ENCODE data around the gene RAP2B.
"Not testable (repeated sequence)": the region's sequence is repeated elsewhere in the genome, so short reads cannot be mapped to it uniquely, and the experiment has no call there.

RAP2B gene

DNA sequence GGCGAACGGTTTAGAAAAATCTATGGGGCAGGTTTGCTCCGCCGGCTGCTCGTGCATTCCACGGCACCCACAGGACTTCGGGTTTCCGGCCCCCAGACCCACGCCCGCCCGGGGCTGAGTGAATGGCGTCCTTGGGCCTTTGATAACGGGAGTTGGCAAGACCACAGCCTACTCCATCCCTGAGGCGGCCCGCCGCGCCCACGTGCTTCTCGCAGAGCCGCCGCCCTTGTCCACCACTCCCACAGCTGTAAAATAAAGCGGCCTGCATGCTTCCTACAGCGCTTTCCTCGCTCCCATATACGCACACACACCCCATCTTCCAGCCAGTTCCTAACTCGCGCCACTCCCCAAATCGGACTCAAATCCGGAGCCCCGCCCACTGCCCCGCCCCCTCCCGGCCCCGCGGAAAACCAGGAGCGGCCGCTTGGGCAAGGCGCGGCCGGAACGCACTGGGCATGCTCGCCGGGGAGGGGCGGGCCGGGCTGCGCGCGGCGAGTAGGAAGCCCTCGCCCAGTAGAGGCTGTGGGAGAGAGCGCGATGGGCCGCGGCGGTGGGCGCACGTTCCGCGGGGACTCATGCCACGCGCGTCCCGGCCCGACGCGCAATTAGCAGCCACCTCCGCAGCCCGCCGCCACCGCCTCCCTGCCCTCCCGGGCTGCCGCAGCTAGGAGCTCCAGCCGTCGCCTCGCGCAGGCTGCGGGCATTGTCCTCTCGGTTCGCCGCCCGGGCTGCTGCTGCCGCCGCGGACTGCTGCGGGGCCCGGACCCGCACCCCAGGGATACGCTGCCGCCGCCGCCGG lies at the start of gene RAP2B:
Gene RAP2B, plus strand, starts transcription at position 513 of the 799 bp plus-strand sequence. CDS start 468 bp downstream, outside the sequence.
- DNase-seq, result peak; percentile 96

DNA sequence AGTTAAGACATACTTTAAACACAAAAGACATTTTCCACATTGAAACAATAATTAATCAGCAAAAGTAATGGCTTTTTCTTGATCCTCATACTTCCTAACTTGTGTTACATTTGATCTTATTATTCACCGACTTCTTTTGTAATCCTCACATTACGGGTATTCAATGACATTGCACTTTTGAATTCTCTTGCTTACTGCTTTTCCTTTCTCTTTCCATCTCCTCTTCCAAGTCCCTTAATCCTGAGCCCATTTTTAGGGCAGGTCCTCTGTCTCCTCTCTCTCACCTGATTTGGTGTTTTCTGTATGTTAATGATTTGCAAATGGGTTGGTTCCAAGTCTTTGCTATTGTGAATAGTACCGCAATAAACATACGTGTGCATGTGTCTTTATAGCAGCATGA lies 48.5 kb upstream of the RAP2B start:
- DNase-seq, result no peak

DNA sequence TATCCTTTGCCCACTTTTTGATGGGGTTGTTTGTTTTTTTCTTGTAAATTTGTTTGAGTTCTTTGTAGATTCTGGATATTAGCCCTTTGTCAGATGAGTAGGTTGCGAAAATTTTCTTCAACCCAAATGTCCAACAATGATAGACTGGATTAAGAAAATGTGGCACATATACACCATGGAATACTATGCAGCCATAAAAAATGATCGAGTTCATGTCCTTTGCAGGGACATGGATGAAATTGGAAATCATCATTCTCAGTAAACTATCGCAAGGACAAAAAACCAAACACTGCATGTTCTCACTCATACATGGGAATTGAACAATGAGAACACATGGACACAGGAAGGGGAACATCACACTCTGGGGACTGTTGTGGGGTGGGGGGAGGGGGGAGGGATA lies 47.8 kb upstream of the RAP2B start:
- DNase-seq, result not testable (repeated sequence)

DNA sequence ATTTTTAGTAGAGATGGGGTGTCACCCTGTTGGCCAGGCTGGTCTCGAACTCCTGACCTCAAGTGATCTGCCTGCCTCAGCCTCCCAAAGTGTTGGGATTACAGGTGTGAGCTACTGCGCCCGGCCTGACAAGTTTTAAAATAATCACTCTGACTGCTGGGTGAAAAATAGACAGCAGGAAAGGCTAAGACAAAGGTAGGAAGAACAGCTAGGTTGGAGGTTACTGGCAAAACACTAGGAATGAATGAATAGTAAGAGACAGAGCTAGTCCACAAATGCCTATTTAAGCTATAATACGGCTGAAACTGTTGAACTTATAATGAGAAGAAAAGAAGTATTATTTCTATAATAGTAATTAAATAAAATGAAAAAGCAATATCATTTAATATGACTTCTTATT lies 46.7 kb upstream of the RAP2B start:
- no peak for DNase-seq

DNA sequence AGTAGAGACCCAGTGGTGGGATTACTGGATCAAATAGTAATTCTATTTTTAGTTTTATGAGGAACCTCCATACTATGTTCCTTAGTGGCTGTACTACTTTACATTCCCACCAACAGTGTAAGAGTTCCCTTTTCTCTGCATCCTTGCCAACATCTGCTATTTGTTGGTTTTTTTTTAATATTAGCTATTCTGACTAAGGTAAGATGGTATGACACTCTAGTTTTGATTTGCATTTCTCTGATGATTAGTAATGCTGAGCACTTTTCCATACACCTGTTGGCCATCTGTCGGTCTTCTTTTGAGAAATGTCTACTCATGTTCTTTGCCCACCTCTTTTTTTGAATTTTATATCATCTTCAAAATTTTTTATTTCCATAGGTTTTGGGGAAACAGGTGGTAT lies 34.2 kb upstream of the RAP2B start:
- no peak for DNase-seq

DNA sequence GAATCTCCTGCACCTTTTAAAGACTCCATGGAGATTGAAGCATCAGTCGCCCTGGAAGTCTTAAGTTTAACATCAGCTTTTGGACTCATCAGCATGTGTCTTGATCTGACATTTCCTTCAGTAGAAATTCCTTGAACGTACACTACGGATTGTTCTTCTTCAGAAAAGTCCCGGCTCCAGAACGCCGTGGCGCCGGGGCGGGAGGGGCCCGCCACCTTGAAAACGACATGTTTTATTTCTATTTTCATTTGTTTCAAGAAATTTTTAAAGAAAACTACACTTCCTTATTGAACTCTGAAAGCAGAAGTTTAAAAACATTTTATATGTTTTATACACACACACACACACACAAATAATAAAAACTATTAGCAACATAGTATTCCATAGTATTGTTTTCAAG lies 32.6 kb upstream of the RAP2B start:
- no peak for DNase-seq

DNA sequence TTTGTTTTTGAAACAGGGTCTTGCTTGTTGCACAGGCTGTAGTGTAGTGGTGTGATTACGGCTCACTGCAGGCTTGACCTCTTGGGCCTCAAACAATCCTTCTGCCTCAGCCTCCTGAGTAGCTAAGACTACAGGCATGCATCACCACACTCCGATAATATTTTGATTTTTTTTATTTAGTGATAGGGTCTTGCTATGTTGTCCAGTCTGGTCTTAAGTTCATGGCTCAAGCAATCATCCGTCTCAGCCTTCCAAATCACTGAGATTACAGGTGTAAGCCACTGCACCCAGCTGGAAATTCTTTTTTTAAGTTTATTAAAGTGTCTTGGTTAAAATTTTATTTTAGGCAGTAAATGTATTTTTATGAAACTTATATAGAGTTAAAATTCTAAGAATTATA lies 32.2 kb upstream of the RAP2B start:
- no peak for DNase-seq

DNA sequence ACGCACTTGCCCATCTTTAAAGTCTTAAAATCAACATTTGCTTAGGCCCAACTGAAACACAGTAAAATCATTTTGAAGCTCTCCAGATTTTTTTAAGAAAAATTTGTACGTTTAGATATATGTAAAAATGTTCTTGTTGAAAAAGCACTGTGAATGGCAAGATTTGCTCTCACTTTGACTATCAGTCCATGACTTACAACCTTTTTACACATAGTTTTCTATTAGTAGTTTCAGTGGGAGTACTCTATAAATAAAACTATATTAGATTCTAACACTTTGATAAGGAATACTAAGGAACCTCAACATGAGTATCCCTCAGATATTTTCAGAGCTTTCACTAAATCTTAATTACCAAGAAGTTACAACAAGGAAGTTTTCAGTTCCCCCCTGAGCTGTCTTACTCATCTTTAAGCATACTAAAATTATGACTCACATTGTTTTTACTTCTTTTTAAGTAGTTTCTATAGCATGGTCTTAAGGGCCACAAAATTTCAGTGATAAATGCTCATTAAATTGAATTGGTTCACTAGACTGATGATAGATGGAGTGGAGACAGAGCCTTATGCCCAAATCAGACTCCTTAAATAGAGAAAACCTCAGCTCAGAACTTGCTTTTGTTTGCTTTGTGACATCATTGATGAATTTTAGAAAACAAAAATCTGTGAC lies 31.6 kb upstream of the RAP2B start:
- no peak for DNase-seq

DNA sequence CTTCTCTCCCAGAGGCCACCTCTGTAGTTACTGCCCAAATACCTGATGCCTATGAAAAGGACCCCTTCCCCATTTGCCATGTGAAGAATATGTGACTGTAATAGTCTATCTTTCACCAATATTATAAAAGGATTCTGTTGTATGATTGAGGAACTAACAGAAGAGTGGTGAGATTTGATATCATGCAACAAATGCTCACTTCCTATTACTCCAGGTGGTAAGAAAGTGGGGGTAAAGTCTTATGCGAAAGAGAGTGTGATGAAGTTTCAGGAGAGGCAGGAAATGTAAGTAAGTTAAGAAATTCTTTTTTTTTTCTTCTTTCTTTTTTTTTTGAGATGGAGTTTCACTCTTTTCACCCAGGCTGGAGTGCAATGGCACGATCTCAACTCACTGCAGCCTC lies 24.4 kb upstream of the RAP2B start:
- no peak for DNase-seq

DNA sequence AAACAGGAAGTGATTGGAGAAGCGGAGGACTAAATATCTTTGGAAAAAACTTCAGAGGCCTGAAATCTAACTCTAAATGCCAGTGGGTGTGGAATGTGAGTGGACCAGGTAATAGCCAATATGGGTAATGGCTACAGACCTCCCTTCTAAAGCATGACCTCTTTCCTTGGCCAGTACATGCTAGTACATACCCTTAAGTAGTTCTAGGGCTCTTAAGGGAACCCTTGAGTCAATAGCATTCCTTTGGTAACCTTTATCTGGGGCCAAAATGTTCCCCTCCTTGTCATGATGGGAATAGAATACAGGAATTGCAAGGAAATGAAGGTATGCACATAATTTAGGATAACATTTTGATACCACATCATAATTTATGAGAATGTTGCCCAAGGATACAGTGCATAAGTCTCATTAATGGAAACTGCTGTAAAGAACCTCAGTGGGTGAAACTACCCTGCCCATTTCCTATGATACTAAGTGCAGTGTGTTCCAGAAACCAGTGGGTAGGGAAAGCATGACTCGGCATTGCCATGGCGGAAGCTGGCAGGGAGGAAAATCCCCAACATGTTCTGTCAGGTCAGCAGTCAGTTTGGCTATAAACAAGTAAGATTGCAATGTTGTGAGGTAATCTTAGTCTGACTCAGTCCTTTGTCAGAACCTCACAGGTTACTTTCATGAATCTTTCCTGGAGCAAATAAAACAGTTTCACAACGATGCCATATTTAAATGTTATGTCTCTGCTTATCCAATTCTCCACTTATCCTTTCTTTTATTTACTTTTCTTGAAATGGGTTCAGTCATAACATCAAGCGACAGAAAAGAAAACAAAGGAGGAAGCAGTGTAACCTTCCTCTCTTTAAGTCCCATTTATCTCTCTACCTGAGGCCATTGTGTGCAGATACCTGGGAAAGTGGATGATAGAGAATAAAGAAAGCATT lies 23.5 kb upstream of the RAP2B start:
- no peak for DNase-seq

DNA sequence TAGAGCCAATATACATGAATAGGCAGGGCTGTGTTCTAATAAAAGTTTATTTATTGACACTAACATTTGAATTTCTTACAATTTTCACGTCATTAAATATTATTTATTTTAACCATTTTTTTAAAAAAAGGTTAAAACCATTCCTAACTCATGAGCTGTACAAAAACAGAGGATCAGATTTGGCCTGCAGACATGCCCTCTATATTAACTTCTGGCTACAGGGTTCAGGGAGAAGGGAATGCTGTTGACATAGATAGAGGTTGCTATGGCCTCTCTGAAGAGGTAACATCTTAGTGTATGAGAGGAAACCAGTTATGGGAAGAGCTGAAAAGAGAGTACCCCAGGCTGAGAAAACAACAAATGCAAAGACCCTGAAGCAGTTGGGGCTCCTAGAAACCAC lies 19.1 kb upstream of the RAP2B start:
- no peak for DNase-seq

DNA sequence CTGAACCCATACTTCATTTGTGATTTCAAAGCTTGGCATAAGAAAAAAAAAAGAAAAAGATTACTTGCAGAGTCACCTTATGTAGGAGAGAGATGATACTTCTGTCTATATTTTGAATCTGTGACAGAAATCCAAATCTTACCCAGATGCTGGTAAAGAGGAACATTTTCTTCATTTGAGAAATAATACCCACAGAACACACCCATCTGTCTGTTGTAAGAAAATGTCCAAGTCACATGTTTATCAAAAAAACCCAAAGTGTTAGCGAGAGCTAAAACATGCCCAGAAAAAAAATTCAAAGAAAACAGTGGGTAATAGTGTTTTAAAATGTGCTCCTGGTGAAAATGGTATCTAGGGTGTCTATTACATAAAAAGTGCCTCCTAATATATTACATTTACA lies 18.0 kb upstream of the RAP2B start:
- DNase-seq, result no peak

DNA sequence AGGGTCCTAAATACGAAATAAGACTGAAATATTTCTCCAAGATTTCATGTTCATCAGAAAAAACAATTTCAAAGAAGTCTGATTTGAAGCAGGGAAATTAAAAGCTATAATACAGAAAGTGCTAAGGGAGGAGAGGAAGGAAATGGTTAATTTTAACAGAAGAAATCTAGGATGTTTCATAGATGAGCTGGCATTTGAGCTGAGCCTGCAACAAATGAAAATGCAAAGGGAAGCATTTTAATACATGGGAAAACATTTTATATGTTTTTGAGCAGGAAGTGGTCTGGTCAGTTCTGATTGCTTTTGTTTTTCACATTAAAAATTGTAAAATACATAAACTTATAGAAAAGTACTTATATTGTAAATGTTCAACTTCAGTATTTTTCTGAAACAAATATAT lies 17.2 kb upstream of the RAP2B start:
- DNase-seq, result no peak

DNA sequence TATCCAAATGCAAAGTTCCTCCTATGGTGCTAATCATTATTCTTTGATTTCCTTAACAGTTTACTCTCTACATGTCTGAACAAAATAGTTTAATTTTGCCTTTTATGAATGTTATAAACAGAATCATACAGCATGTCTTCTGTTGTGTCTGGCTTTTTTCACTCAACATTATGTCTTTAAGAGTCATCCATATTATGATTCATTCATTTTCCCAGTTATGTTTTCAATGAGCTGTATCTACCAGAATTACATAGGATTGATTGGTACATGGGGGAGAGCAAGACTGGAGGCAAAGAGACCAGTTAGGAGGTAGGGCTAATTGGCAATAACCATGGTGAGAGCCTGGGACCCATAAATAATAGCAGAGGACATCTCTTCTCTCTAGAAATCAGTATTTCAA lies 16.6 kb upstream of the RAP2B start:
- DNase-seq, result no peak

DNA sequence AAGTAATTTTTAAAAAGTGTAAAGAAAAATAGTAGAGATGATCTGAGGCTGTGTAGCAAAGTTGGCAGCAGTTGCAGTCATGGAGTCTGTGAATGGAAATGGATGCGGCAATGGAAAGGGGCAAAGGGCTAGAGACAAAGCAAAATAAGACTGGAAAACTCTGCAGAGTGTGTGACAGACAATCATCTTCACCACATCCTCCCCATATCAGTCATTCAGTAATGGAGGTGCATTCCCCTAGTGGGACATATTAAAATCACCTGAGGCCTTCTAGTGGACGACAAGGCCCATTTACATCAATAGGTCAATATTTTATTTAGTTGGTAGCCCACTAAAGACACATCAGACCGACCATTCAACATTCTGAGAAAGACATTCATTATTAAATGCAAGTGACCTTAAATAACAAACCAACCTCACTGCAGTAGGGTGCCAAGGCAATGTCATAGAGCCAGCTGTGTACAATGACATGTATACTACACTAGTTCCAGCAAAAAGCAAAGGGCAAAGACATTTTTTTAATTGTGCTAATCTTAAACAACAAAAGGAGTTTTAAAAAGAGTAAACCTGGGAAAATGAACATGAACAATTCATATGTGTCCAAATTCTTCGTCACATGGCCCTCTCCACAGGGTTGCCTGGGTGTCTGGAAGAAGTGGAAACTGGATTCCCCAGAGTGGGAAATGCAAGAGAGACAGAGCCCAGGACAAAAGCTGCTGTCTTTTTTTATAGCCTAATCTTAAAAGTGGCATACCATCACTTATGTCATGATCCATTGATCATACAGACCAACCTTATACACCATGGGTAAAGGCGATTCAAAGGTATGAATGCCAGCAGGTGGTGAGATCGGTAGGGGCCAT lies 15.6 kb upstream of the RAP2B start:
- no peak for DNase-seq

DNA sequence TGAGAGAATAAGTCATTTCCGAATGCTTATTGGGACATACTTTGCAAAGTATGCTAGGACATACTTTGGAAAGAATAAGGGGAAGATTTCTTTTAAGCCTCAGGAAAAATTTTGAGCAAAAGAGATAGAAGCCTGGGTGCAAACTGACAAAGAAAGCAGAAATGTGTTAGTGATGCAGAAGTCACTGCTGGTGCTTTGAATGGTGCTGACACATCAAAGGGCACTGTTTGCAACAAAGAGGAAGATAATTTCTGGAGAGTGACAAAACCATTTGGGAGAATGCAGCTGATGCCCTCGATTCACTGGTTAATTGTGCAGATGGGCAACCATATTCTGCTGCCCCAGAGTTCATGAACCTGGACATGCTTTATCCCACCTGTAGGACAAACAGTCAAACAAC lies 11.0 kb upstream of the RAP2B start:
- DNase-seq, result no peak

DNA sequence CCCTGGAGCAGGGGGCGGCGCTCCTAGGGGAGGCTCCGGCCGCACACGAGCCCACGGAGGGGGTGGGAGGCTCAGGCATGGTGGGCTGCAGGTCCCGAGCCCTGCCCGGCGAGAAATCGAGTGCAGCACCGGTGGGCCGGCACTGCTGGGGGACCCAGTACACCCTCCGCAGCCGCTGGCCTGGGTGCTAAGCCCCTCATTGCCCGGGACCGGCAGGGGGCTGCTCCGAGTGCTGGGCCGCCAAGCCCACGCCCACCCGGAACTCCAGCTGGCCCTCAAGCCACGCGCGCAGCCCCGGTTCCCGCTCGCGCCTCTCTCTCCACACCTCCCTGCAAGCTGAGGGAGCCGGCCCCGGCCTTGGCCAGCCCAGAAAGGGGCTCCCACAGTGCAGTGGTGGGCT lies 6.2 kb upstream of the RAP2B start:
- not testable (repeated sequence) for DNase-seq

DNA sequence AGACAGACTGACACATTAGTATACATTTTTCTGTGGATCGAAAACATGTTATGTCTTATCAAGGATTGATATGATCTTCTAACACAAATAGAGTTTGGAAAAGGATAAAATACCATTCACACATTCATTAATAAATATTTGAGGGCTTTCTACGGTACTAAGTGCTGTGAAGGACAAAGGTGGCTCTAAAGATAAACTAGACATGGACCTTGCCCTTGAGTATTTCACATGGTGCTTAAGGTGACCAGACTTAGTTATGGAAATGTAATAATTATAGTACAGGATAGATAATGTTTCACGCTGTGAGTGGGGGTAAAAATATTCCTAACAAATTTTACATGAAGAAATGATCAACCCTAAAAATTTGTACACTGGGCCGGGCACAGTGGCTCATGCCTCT lies 3.8 kb upstream of the RAP2B start:
- DNase-seq, result no peak

DNA sequence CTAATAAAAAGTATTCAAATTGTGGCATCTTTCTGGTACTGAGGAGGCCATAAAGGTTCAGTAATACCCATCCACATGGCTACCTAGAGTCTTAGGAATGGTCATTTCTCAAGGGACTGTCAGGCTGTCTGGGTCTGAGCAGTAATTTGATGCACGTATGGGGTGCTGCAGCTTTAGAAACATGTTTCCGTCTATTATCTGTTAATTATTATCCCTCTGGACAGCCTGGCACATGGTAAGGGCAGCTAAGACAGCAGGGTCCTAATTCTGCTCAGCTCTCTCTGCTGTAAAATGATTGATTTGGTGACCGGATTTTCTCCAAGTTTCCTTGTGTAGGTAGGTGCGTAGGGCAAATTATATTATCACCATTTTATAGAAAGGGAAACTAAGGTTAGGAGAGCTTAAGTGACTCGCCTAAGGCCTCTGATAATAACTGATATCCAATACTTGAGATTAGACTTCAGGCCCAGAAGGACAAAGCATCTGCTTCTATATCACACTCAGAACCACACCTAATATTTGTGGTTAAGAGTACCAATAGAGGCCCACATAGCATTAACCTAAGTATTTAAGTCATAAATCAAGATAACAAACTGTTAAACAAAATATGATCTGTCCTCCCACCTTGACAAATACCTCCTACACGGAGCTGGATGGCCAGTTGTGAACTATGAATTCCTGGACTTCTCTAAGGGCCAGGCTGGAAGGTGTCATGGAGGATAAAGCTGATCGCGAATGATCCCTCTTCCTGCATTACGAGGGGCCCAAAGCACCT lies 2.9 kb upstream of the RAP2B start:
- no peak for DNase-seq

DNA sequence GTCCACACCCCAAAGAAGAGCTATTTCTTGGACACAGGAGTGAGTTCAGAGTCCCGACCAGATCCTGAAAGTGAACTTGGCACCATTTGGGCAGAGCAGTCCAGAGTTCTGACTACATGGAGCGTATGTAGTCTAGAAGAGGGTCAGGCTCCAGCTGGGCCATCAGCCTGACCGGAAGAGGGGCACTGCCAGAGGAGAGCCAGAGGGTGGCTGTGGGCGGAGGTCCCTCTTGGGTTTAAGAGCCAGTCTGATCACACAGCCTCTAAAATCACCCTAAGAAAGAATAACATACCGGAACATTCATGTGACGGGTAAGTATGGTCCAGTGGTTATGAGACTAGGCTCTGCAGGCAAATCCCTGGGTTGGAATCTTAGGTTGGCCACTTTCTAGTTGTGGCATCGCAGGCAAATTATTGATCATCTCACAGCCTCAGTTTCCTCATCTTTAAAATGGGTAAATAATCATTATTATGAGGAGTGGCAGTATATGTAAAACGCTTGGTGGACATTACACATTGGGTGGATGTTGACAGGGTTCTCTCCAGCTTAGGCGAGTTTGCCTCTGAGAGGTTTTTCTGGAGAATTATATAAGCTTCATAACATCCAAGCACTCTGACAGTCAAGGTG lies 2.1 kb upstream of the RAP2B start:
- DNase-seq, result no peak

DNA sequence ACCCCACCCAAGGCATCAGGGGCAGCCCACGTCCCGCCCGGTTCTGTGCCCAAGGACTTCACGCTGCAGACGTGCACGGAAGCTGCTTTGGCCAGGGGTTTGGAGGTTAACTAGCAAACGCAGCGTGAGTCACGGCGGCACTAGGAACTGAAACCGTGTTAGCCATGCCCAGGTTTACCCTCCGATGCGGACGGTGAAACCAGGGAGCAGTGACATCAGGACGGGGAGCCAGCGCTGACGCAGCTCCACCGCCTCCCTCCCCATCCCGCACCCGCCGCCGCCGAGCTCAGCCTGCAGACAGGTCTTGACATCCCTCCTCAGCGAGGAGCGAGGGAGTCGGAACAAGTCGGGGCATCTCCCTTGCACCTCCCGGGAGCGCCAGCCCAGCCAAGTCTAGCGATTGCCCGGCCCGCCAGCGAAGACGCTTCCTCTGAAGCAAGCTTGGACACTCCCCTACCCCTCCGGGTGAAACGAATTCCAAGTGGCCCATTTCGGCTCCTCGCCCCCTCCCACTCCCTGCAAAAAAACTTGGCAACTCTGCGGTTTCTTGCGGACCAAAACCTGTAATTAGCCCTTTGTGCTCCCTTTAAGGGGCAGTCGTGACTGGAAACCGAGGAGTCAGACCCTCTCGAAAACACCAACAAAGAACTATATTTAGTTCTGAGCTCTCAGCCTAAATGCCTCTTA lies 1.4 kb upstream of the RAP2B start:
- peak; percentile 72 for DNase-seq
